ENCODE measurements around the gene CD8B. TPM values are rescaled to one million over a fixed set of nuclear protein-coding genes. Genes with fewer than 3 reads are reported as not detected.

The CD8B gene
- total and polyA plus RNA-seq, 7 donors, result 0.71 to 11.6 (median 1.2) TPM; not detected in 2

DNA sequence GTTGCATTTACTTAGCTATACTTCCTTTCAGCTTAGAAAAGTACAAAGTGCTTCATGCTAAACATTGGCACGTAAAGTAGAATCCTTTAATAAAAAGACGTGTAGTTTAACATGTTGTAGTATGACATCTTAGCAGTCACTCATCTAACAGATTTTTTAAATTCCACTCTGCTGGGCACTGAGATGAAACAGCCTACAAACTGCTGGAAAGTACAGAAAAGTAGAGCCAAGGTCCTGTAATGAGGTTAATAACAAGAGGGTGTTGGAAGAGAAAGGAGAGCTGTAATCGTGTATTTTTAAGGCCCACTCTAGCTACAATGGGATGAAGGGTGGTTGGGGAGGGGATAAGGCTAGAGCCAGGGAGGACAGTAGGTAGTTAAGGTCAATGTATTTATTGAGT is 81.7 kb downstream of the CD8B start:
- no peak overlapping the region for H3K27ac ChIP-seq
- 64 to 81% methylated on average over 3 of the region's 3 CpGs for WGBS, 2 donors
- TF ChIP-seq POLR2AphosphoS5 (IDR thresholded peaks at IDR 0.05) (no peak), EP300 (IDR thresholded peaks at IDR 0.05) (no peak), POLR2A (IDR thresholded peaks at IDR 0.05) (no peak)
- intact Hi-C loops (cut with DNase I), result no loop called here
- H3K9me3 ChIP-seq, result no peaks in the 10 kb centered on the region
- no peak overlapping the region for H3K4me3 ChIP-seq
- no peaks in the 10 kb centered on the region for H3K27me3 ChIP-seq
- peaks cover 0 to 1% (median 0%) of the 10 kb centered on the region in 4 donors for H3K36me3 ChIP-seq
- no peaks in the 10 kb centered on the region for H3K4me1 ChIP-seq
- no peak for DNase-seq

- WGBS, 2 donors, result 37 to 66% methylated on average over 2 of the region's 2 CpGs
- TF ChIP-seq POLR2A (IDR thresholded peaks at IDR 0.05) (no peak), EP300 (IDR thresholded peaks at IDR 0.05) (no peak), POLR2AphosphoS5 (IDR thresholded peaks at IDR 0.05) (no peak)
- TF ChIP-seq, protein P1, sequence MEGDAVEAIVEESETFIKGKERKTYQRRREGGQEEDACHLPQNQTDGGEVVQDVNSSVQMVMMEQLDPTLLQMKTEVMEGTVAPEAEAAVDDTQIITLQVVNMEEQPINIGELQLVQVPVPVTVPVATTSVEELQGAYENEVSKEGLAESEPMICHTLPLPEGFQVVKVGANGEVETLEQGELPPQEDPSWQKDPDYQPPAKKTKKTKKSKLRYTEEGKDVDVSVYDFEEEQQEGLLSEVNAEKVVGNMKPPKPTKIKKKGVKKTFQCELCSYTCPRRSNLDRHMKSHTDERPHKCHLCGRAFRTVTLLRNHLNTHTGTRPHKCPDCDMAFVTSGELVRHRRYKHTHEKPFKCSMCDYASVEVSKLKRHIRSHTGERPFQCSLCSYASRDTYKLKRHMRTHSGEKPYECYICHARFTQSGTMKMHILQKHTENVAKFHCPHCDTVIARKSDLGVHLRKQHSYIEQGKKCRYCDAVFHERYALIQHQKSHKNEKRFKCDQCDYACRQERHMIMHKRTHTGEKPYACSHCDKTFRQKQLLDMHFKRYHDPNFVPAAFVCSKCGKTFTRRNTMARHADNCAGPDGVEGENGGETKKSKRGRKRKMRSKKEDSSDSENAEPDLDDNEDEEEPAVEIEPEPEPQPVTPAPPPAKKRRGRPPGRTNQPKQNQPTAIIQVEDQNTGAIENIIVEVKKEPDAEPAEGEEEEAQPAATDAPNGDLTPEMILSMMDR (IDR thresholded peaks at IDR 0.05), result no peak
- intact Hi-C loops (cut with DNase I), result no loop called here
- no peak for DNase-seq
- Histone ChIP-seq H3K36me3 (peaks cover 0 to 10% (median 0%) of the 10 kb centered on the region in 4 donors), H3K9me3 (no peaks in the 10 kb centered on the region), H3K27ac (no peak overlapping the region), H3K4me3 (no peak overlapping the region), H3K4me1 (no peaks in the 10 kb centered on the region), H3K27me3 (no peaks in the 10 kb centered on the region)
Observed at GRCh38 chr2:86778957-86779356, 82.7 kb downstream of the CD8B start.

DNA sequence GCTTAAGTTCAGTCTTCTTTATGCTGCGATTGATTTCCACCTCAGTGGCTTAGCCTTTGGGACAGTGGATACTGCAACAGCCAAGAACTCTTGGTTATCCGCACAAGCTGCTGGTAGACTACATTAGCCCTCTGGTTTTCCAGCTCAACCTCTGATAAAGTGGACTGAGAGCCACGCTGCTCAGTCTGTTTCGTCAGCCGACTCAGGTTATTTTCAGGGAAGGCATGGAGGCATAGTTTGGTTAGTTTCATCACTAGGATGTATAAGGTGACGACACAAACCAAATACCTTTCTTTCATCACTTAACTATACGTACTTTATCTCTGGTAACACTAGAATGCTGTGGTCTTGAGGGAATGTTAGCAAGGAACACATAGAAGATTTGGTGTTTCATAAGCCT is 85.2 kb downstream of the CD8B start:
- H3K27me3 ChIP-seq, result no peaks in the 10 kb centered on the region
- intact Hi-C loops (cut with DNase I), result no loop called here
- H3K4me3 ChIP-seq, result no peak overlapping the region
- no peak for TF ChIP-seq POLR2A (IDR thresholded peaks at IDR 0.05)
- TF ChIP-seq POLR2AphosphoS5 (IDR thresholded peaks at IDR 0.05), result no peak
- TF ChIP-seq, protein P1 (IDR thresholded peaks at IDR 0.05), result no peak
- no peak for TF ChIP-seq EP300 (IDR thresholded peaks at IDR 0.05)
- no peaks in the 10 kb centered on the region for H3K4me1 ChIP-seq
- no peak overlapping the region for H3K27ac ChIP-seq
- H3K9me3 ChIP-seq, result no peaks in the 10 kb centered on the region
- 95% methylated on average over 7 of the region's 7 CpGs for WGBS, 2 donors
- DNase-seq, result no peak
- peaks cover 0 to 33% (median 7%) of the 10 kb centered on the region in 4 donors for H3K36me3 ChIP-seq

GRCh38 chr2:86775338-86775737 is 86.3 kb downstream of the CD8B start:
- no peaks in the 10 kb centered on the region for H3K9me3 ChIP-seq
- peaks cover 0 to 45% (median 14%) of the 10 kb centered on the region in 4 donors for H3K36me3 ChIP-seq
- no peaks in the 10 kb centered on the region for H3K4me1 ChIP-seq
- H3K27me3 ChIP-seq, result no peaks in the 10 kb centered on the region
- no peak overlapping the region for H3K4me3 ChIP-seq
- WGBS, 2 donors, result 40 to 55% methylated on average over 4 of the region's 4 CpGs
- intact Hi-C loops (cut with DNase I), result no loop called here
- TF ChIP-seq EP300 (IDR thresholded peaks at IDR 0.05) (no peak), POLR2AphosphoS5 (IDR thresholded peaks at IDR 0.05) (no peak), POLR2A (IDR thresholded peaks at IDR 0.05) (no peak)
- TF ChIP-seq, protein P1 (IDR thresholded peaks at IDR 0.05), result no peak
- no peak overlapping the region for H3K27ac ChIP-seq
- no peak for DNase-seq

- no peaks in the 10 kb centered on the region for H3K4me1 ChIP-seq
- no peak for DNase-seq
- no peaks in the 10 kb centered on the region for H3K27me3 ChIP-seq
- intact Hi-C loops (cut with DNase I), result no loop called here
- peaks cover 0 to 50% (median 14%) of the 10 kb centered on the region in 4 donors for H3K36me3 ChIP-seq
- H3K4me3 ChIP-seq, result no peak overlapping the region
- TF ChIP-seq, protein P1 (IDR thresholded peaks at IDR 0.05), result no peak
- TF ChIP-seq POLR2A (IDR thresholded peaks at IDR 0.05) (no peak), EP300 (IDR thresholded peaks at IDR 0.05) (no peak), POLR2AphosphoS5 (IDR thresholded peaks at IDR 0.05) (no peak)
- WGBS, 2 donors, result 74 to 75% methylated on average over 5 of the region's 5 CpGs
- no peaks in the 10 kb centered on the region for H3K9me3 ChIP-seq
- no peak overlapping the region for H3K27ac ChIP-seq
Observed at GRCh38 chr2:86774862-86775261, 86.8 kb downstream of the CD8B start.

Measured in sigmoid colon (tissue), 7 donors.